ENCODE results near the gene NBPF20.
A peak's percentile ranks its signal among the peaks of the same experiment; 100 is the strongest.
"Not testable (repeated sequence)": the region's sequence is repeated elsewhere in the genome, so short reads cannot be mapped to it uniquely, and the experiment has no call there.

NBPF20 gene, protein sequence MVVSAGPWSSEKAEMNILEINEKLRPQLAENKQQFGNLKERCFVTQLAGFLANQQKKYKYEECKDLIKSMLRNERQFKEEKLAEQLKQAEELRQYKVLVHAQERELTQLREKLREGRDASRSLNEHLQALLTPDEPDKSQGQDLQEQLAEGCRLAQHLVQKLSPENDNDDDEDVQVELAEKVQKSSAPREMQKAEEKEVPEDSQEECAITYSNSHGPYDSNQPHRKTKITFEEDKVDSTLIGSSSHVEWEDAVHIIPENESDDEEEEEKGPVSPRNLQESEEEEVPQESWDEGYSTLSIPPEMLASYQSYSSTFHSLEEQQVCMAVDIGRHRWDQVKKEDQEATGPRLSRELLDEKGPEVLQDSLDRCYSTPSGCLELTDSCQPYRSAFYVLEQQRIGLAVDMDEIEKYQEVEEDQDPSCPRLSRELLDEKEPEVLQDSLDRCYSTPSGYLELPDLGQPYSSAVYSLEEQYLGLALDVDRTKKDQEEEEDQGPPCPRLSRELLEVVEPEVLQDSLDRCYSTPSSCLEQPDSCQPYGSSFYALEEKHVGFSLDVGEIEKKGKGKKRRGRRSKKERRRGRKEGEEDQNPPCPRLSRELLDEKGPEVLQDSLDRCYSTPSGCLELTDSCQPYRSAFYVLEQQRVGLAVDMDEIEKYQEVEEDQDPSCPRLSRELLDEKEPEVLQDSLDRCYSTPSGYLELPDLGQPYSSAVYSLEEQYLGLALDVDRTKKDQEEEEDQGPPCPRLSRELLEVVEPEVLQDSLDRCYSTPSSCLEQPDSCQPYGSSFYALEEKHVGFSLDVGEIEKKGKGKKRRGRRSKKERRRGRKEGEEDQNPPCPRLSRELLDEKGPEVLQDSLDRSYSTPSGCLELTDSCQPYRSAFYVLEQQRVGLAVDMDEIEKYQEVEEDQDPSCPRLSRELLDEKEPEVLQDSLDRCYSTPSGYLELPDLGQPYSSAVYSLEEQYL (N-terminal part only)

DNA sequence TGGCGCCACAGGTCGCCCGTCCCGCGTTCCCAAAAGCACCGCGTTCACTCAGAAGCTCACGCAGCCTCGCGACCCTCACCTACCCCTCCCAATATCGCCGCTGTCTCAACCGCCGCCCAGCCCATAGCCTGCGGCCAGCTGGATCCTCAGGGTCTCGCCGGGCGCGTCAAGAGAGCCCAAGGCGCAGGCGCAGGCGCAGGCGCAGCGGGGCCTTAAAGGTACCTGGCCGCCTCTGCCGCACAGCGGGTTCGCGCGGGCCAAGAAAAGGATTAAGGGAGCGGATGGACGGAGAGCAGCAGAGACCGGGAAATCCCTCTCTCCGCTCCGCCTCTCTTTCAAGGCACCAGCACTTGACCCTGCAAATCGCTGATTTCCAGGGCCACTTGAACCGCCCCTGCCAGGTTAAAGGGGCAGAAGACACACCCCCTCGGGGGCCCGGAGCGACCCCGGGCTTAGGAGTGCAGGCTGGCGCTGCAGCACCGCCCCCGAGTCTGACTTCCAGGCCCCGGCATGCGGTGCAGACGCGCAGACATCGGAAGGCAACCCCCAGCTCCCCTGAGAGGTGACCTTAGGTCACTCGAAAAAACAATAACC is at the start of gene NBPF20:
Gene NBPF20 (minus strand): TSS at position 168 of the 594 bp plus-strand sequence. CDS start 20,331 bp downstream, outside the sequence.
- DNase-seq (ENCODE audit: low read depth in 3 of 3, low spot score in 1 of 3) = peak; percentile 50 to 71 (median 52)

DNA sequence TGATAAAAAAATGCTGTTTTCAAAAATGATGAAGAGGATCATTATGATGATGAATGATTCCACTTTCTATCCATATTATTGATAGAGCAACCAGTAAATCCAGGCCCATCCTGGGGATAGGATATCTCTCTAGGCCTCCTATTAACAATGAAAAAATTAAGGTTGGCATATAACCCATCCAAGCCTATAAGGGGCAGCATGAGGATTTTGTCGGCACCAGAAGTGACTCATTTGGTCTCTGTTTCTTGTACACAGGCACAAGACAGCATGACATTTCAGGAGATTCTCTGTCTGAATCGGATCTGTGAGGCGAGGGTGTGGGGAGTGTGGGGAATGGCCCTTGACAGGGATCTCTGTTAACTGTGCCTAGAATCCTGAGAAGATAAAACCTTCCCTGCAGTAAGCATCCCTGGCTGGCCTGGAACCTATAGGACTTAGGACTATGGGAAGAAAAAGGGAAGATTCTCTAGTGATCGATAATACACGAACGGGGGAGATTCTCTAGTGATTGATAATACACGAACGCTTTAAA is 49.5 kb upstream of the NBPF20 start:
- not testable (repeated sequence) for DNase-seq (ENCODE audit: low read depth in 3 of 3, low spot score in 1 of 3)

DNA sequence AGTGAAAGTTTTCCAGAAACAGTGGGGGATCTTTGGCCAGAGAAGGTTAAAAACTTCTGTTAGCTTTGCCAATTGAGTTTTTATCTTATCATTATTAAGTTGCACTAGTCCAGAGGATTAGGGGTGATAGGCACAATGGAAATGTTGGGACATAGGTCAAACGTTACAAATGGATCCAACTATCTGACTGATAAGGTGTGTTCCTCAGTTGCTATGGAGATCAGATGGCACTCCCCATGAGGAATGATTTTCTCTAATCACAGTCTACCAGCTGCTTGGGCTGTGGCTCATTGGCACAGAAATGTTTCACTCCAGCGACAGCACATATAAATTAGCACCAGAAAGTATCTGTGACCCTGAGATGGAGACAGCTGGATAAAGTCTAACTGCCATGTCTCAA is 47.3 kb upstream of the NBPF20 start:
- not testable (repeated sequence) for DNase-seq (ENCODE audit: low read depth in 3 of 3, low spot score in 1 of 3)

DNA sequence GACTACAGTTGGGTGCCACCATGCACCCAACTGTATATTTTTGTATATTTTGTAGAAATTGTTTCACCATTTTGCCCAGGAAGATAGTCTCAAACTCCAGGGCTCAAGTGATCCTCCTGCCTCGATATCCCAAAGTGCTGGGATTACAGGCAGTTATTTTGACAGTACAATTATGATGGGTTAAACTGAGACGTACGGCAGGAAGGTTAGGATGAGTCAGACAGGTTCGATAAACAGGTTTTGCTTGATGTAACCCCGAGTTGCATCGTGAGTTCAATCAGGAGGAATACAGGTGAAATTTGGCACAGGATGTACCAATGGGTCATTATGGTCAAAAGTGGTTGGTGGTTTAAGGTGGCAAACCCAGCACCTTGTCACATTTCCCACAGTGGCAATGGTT is 46.0 kb upstream of the NBPF20 start:
- DNase-seq (ENCODE audit: low read depth in 3 of 3, low spot score in 1 of 3) = not testable (repeated sequence)

DNA sequence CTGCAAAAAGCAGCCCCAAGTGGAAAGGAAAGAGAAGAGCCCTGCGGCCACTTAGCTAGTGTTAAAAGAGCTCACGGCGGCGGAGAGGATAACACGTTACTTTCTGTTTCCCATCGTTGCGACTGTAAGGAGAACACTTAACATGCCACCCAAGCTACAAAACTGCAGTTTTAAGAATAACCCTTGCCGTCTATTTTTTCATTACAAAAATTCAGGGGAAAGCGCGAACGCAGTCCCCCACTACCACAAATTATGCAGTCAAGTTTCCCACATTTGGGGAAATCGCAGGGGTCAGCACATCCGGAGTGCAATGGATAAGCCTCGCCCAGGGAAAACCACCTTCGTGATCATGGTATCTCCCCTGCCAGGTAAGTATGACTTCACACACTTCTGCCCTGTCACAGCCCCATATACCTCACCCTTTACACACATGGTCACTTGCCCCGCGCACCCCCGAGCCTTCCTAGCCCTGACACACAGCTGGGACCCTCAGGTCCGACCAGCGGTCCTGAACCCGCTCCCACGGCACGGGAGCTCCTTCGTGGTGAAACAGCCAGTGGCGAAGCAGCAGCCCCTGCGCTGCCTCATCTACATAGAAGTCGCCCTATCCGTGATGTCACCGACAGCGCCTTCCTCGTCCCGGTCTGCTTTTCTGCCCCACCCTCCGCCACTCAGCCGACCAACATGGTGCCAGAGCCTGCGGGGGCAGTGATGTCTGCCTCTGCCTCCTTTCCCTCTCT is 40.2 kb upstream of the NBPF20 start:
- peak; percentile 11 to 58 (median 42) for DNase-seq (ENCODE audit: low read depth in 3 of 3, low spot score in 1 of 3)

DNA sequence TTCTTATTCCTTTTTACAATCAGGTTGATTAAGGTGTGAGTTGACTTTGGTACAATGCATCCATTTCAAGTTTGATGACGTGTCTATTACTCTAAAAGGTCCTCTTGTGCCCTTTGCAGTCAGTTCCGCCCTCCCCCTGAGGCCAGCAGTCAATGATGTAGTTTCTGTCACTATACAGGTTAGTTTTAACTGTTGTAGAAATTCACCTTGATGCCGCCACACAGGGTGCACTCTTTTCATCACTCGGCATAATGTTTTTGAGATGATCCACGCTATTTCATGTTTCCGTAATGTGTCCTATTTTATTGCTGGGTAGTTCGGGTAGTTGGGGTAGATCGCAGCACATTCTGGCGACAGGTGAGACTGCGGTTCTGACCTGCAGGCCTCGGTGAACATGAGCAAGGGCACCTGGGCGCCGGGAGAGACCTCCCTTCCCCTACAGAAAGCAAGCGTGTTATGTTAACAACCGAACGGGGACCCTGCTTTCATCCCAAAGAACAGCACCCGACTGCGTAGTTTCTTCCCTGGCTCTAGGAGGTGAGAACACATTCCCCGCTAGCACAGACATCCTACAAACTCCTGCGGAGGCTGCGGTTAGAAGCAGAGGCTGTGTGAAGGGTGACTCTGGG is 39.4 kb upstream of the NBPF20 start:
- DNase-seq (ENCODE audit: low read depth in 3 of 3, low spot score in 1 of 3) = not testable (repeated sequence)

DNA sequence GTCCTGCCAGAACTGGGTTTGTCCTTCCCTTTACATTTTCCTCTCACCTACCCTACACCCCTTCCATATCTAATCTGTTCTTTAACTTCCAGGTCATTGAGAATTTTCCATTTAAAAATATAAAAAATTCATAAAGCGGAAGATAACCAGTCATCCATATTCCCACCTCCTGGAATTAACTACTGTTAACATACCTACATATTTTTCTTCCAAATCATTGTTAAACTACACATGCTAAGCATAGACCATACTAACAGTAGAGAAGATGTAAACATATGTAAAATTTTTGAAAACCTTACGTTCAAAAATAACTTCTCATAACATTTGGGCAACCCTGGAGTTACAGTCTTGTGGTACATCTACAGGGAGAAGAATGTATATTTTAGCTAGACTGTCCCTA is 38.6 kb upstream of the NBPF20 start:
- DNase-seq (ENCODE audit: low read depth in 3 of 3, low spot score in 1 of 3) = not testable (repeated sequence)

DNA sequence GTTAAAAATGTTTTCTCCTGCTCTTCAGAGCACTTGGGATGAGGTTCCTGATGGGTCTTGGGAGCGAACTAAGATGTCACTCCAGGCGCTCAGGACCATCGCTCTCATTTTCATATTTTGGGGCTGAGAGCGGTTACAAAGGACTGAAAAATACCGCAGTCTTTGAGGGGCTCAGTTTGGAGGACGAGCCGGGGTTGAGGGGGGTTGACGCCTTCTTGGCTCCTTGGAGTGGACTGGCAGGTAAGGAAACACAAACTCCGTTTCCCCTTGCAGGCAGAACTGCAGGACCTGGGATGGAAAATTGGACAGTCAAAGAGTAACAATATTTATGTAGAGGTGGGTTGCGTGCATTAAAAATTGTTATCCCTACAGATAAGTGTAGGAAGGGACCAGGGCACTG is 35.3 kb upstream of the NBPF20 start:
- DNase-seq (ENCODE audit: low read depth in 3 of 3, low spot score in 1 of 3) = not testable (repeated sequence)

DNA sequence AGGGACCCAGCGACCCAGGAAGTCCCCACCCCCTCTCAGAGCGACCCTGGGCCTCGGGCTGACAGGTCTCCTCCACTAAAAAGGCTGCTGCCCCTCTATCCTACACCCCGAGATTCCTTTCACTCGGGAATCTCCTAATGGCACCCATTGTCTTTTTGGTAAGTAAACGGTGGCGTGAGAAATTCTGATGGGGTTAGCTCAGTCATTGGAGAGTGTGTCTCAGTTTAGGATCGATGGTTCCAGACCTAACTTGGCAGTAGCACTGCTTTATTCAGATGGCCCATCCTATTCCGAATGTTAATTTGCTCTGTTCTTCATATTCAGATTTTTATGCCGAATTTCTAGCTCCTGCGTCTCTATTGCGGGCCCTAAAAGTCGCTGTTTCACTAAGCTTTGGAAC is 34.6 kb upstream of the NBPF20 start:
- DNase-seq (ENCODE audit: low read depth in 3 of 3, low spot score in 1 of 3) = not testable (repeated sequence)

DNA sequence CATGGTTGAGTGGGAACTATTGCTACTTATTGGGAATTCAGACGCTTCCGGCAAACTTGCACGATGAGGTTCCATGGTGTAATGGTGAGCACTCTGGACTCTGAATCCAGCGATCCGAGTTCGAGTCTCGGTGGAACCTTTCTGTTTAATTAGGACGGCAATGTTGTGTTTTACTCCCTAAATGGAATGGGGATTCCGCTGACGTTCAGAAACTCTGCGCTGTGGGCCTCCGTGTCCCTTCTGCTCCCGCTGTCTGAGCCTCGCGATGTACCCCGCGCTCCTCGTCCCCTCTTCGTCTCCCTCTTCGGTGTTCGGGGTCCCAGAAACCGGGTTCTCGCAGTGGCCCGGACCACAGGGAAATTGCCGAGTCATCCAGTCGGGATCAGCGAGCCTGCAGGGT is 34.2 kb upstream of the NBPF20 start:
- DNase-seq (ENCODE audit: low read depth in 3 of 3, low spot score in 1 of 3) = not testable (repeated sequence)

DNA sequence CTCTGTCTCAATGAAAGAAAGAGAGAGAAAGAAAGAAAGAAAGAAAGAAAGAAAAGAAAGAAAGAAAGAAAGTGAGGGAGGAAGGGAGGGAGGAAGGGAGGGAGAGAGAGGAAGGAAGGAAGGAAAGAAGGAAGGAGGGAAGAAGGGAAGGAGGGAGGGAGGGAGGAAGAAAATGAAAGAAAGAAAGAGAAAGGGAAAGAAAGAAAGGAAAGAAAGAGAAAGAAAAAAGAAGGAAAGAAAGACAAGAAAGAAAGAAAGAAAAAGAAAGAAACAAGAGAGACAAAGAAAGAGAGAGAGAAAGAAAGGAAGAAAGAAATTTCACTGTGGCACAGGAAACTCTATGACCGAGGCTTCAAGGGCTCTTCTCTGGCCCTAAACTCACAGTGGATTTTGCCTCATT is 33.7 kb upstream of the NBPF20 start:
- not testable (repeated sequence) for DNase-seq (ENCODE audit: low read depth in 3 of 3, low spot score in 1 of 3)

DNA sequence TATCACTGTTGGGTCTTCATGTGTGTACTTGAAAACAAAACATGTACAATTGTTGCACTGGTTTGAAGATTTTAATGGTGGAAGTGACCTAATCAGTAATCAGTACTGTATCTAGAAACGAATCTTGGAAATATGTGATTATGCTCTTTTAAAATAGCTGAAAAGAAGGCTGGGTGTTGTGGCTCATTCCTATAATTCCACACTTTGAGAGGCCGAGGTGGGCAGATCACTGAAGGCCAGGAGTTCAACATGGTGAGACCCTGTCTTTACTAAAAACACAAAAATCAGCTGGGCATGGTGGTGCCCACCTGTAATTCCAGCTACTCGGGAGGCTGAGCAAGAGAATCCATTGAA is 29.4 kb upstream of the NBPF20 start:
- DNase-seq (ENCODE audit: low read depth in 3 of 3, low spot score in 1 of 3) = not testable (repeated sequence)

DNA sequence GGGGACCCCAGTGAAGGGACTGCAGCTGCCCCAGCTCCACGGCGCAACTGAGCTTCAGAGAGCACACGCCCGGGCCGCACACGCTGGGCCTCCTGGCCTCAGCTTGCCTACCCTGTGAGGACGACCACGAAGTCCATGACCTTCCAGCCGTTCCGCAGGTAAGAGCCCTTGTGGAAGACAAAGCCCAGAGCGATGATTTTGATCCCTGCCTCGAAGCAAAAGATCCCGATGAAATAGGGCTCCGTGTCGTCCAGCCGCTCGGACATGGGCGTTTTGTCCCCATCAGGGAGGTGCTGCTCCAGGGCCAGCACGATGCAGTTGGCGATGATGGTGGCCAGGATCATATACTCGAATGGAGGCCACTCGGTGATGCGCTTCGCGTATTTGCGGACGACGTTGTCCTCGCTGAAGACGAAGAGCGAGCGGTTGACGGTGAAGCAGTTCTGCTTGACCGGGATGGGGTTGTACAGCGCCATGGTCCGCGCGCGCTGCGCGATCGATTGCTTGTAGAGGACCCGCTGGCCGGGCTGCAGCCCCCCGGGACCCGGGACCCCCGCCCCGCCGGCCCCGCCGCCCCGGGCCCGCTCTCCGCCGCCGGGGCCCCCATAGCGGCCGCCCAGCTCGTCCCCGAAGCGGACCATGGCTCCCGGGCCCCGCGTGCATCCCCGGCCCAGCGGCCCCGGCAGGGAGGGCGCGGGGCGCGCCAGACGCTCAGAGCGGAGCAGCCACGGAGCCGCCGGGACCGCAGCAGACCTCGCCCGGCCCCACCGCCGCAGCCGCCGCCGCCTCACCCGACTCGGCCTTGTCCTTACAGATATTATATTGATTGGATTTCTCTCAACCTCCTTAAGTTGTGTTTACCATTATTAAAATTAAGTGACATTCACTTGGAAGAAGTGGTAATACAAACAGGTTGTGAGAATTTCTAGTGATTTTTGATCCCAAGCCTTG is 28.7 kb upstream of the NBPF20 start:
- not testable (repeated sequence) for DNase-seq (ENCODE audit: low read depth in 3 of 3, low spot score in 1 of 3)

DNA sequence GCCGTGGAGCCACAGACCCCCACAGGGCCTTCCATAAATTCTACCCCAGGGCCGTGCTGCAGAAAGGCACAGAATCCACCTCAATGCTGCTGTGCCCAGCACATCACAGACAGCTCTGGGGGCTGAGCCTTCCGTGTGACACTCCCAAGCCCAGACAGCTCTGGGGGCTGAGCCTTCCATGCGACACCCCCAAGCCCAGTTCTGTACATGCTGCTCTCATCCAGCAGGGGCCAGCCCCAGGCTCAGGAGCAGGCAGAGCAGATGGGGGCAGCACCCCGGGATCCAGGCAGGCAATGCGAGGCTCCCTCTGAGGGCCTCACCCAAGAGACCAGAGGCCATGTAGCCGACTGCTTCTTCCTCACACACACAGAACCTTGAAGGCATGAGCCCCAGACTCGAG is 27.1 kb upstream of the NBPF20 start:
- not testable (repeated sequence) for DNase-seq (ENCODE audit: low read depth in 3 of 3, low spot score in 1 of 3)

DNA sequence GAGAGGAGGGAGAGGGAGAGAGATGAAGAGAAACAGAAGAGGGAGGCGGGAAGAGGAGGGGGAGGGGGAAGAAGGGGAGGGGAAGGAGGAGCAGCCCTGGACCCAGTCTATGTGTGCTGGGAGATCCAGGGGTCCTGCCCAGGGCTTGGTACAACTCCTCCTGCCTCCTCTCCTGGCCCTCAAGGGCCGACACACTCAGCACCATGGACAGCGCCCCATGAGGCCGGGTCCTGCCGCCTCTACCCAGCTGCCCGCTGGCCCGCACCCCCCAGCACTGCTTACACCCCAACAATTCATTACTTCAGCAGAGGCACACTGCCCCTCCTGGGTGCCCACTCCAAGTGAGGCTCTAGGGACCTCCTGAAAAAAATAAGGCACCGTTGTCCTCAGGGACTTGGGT is 26.5 kb upstream of the NBPF20 start:
- not testable (repeated sequence) for DNase-seq (ENCODE audit: low read depth in 3 of 3, low spot score in 1 of 3)

DNA sequence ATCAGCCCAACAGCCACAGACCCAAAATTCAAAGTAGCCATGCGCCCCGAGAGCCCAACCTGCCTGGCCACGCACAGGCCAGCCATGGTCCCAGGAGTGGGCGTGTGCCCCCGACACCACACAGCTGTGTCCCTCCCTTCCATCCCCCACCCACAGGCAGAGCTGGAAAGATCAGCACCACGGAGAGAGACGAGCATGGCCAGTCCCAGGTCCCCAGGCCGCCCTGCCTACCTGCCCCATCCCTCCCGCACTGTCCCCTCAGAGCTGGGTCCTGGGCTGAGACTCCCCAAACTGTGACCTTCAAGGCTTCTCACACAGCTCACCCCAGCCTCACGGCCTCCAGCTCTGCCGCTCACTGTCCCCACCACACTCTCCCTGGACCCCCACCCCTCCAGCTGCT is 19.8 kb upstream of the NBPF20 start:
- DNase-seq (ENCODE audit: low read depth in 3 of 3, low spot score in 1 of 3) = not testable (repeated sequence)

DNA sequence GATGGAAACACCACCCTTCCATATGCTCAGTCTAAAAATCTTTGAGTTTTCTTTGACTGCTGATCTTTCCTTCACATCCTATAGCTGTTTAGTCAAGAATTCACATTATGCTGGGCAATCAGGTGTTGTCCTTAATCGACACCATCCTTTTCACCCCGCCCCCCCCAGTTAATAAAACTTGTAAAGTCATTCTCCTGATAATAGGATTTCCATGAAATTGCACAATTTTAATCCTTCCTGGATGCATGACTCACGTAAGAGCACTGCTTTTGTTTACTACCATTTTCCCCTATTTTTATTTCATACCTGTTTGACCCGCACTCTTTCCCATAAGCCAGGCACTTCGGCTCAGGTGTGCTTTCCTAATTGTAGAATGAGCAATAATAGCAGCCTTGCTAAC is 16.9 kb upstream of the NBPF20 start:
- not testable (repeated sequence) for DNase-seq (ENCODE audit: low read depth in 3 of 3, low spot score in 1 of 3)

DNA sequence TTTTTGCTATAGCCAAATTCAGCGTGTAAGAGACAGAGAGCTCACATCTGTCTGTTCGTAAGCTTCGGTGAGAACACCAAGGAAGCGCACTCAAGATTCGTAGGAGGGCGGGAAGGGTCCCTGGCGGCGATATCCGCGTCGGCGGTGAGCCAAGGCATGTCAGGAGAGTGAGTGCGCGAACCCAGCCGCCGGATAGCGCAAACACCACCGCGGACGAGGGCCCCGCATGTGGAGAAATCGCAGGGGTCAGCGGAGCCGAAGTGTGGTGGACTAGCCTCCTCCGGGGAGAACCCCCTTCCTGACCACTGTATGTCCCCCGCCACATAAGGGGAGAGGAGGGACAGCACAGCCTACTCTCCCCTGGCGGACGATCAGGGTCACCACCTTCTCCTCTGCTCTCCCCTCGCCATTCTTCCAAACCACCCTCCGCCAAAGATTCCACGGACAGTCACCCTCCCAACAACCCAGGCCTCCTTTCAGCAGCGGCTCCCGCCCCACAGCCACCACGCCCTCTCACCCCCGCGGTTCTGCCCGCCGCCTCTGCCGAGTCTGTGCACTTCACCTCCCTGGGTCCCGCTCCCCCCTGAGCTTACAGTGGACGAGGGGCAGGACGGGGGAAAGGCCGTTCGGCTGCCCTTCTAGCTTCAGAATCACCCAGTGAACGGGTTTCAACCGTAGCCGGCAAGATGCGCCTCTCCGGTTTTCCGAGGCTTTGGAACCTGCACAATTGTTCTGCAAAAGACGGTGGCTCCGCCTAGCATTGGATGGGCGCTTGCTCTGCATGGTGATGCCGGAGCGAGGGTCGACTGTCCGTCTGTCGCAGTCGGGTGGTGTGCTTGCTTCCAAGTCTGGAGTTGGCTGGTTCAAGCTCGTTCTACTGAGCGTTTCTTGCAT is 6.2 kb upstream of the NBPF20 start:
- DNase-seq (ENCODE audit: low read depth in 3 of 3, low spot score in 1 of 3) = not testable (repeated sequence)
